Heart left ventricle (tissue), 16 donors: ENCODE measurements around the gene NECTIN2. TPM values are rescaled to one million over a fixed set of nuclear protein-coding genes. Genes with fewer than 3 reads are reported as not detected.
A peak's percentile ranks its signal among the peaks of the same experiment; 100 is the strongest.
"Not testable (repeated sequence)": the region's sequence is repeated elsewhere in the genome, so short reads cannot be mapped to it uniquely, and the experiment has no call there.

Source experiments
- ATAC-seq, 4 donors: fragments of 200-7000 bp; cut with Tn5 transposase; one replicate each; pipeline ENCODE4 v1.9.1; 2020 to 2022; ENCODE audit warnings: moderate library complexity in 4 of 4, mild to moderate bottlenecking in 3 of 4, moderate number of reproducible peaks in 1 of 4
- DNase-seq, 5 donors: peaks; one replicate each; pipeline ENCODE4 v3.0.0-alpha.2; 2020
- H3K27ac ChIP-seq, 12 donors: fragments of 200-600 bp; sonication (generic) in 4 of 12; one replicate each; pipeline versions ENCODE4 v1.5.0 to v1.8.0; 2016 to 2022; ENCODE audit warnings: mild to moderate bottlenecking in 2 of 12
- H3K27me3 ChIP-seq, 9 donors: fragments of 200-600 bp; sonication (generic) in 2 of 9; one replicate each; pipeline versions ENCODE4 v1.5.1 to v1.8.0; 2016 to 2022; ENCODE audit warnings: mild to moderate bottlenecking in 3 of 9
- H3K36me3 ChIP-seq, 9 donors: fragments of 200-600 bp; sonication (generic) in 2 of 9; one replicate each; pipeline versions ENCODE4 v1.5.0 to v1.8.0; 2018 to 2022; ENCODE audit warnings: mild to moderate bottlenecking in 2 of 9
- H3K4me1 ChIP-seq, 12 donors: fragments of 200-600 bp; sonication (generic) in 4 of 12; one replicate each; pipeline versions ENCODE4 v1.5.0 to v1.8.0; 2016 to 2022; ENCODE audit warnings: mild to moderate bottlenecking in 3 of 12
- H3K4me3 ChIP-seq, 12 donors: fragments of 200-600 bp; sonication (generic) in 4 of 12; one replicate each; pipeline versions ENCODE4 v1.5.0 to v1.8.0; 2017 to 2022; ENCODE audit warnings: mild to moderate bottlenecking in 9 of 12, moderate library complexity in 4 of 12
- H3K9me3 ChIP-seq, 12 donors: fragments of 200-600 bp; sonication (generic) in 4 of 12; one replicate each; pipeline versions ENCODE4 v1.5.0 to v1.8.0; 2016 to 2022; ENCODE audit warnings: mild to moderate bottlenecking in 1 of 12
- POLR2A ChIP-seq, 2 donors: fragments of 450-650 bp; IDR thresholded peaks; one replicate each; pipeline ENCODE4 v1.6.1; 2017; ENCODE audit warnings: antibody characterized with exemption in 2 of 2, mild to moderate bottlenecking in 2 of 2, moderate library complexity in 2 of 2
- whole genome bisulfite sequencing, 4 donors: extraction: QIAGEN DNeasy Blood & Tissue Kit in 2 of 4; methylation state at CpG; one replicate each; pipeline versions ENCODE4 v1.1.5 to v1.1.7; 2013 to 2018; 5-methylcytosine and 5-hydroxymethylcytosine counted together
- intact Hi-C, 10 donors: fragments of 100-400 bp; cut with DNase I; formaldehyde crosslinking; loops; one replicate each; pipeline versions ENCODE4 v1.11.1 to v1.14.2; 2022
- polyA plus RNA-seq, 2 donors: library from polyadenylated mRNA; stranded (reverse); fragments of 200-250 nt; gene quantifications; one replicate each; pipeline ENCODE4 v1.2.3, GENCODE V29; 2013
- total RNA-seq, 9 donors: library from RNA; depleted of rRNA in 2 of 9; stranded (reverse); fragments of >200 nt in 2 of 9; fragmentation: NEBNext Ultra II Directional in 3 of 9; extraction: Animal tissue kit (Norgen Biotek cat#: 25700) in 3 of 9; gene quantifications; one replicate each; pipeline versions ENCODE4 v1.1.0 to v1.2.4, GENCODE V29; 2016 to 2023
- TF ChIP-seq, protein P1 (sequence below), 12 donors: fragments of 200-600 bp; sonication (generic) in 4 of 12; IDR thresholded peaks; one replicate each; pipeline versions ENCODE4 v1.5.0 to v1.8.0; 2018 to 2022; ENCODE audit warnings: antibody characterized with exemption in 12 of 12, mild to moderate bottlenecking in 5 of 12
- donor health status: ischemic (EF 13 %, LVEDD 7.1; RV severe dilation, severe dysfunction).
- donor health status: healthy with polysubstance abuse.
- donor health status: DM: no; HTN: yes; CAD: no.
- donor health status: DM: no; HTN: no; CAD: no.
- donor health status: ischemic (EF 25% LVEDD 6.9; RV normal size, moderate dysfunction).
- donor health status: ischemic (EF 25% LVEDD 5.7; RV mildly dilated, moderate dysfunction).
- donor health status: healthy.
- donor health status: DM: yes; HTN: yes; CAD: no.
- donor health status: ischemic (EF 35%, LVEDD 5.7; RV mildly dilated, moderate dysfunction).
- donor health status: nonischemic (EF 11% LVEDD 7.7; RV severe dilation, severe dysfunction).
- donor health status: DM: yes; HTN: yes; CAD: no.
- donor health status: PGD.
- donor health status: ischemic (EF 29% LVEDD 5.4; RV normal size, mild dysfunction).
- donor health status: nonischemic (EF 23%, LVEDD 6.1; RV moderate dilation, normal function).

NECTIN2 gene
- total and polyA plus RNA-seq, 11 donors, result 37.0 to 99.6 (median 57.6) TPM

DNA sequence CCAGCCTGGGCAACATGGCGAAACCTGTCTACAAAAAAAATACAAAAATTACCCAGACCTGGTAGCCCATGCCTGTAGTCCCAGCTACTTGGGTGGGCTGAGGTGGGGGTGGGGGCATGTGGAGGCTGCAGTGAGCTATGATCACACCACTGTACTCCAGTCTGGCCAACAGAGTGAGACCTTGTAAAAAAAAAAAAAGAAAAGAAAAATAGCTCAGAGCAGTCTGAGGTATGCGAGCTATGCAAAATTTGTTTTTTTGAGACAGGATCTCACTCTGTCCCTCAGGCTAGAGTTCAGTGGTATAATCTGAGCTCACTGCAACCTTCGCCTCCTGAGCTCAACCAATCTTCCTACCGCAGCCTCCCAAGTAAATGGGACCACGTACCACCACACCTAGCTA, 37.8 kb downstream of the NECTIN2 start:
- WGBS, 4 donors, result 94 to 96% (median 95%) methylated on average over 5 of the region's 5 CpGs
- no peak for DNase-seq
- peaks cover 0 to 5% (median 0%) of the 10 kb centered on the region in 12 donors for H3K4me1 ChIP-seq
- intact Hi-C loops, result no loop called here
- no peak overlapping the region for H3K4me3 ChIP-seq
- H3K27ac ChIP-seq, result no peak overlapping the region
- TF ChIP-seq, protein P1, sequence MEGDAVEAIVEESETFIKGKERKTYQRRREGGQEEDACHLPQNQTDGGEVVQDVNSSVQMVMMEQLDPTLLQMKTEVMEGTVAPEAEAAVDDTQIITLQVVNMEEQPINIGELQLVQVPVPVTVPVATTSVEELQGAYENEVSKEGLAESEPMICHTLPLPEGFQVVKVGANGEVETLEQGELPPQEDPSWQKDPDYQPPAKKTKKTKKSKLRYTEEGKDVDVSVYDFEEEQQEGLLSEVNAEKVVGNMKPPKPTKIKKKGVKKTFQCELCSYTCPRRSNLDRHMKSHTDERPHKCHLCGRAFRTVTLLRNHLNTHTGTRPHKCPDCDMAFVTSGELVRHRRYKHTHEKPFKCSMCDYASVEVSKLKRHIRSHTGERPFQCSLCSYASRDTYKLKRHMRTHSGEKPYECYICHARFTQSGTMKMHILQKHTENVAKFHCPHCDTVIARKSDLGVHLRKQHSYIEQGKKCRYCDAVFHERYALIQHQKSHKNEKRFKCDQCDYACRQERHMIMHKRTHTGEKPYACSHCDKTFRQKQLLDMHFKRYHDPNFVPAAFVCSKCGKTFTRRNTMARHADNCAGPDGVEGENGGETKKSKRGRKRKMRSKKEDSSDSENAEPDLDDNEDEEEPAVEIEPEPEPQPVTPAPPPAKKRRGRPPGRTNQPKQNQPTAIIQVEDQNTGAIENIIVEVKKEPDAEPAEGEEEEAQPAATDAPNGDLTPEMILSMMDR (IDR thresholded peaks at IDR 0.05), result no peak
- no peak for TF ChIP-seq POLR2A (IDR thresholded peaks at IDR 0.05)
- H3K36me3 ChIP-seq, result peaks cover 0 to 68% (median 50%) of the 10 kb centered on the region in 9 donors
- no peaks in the 10 kb centered on the region for H3K9me3 ChIP-seq
- no peaks in the 10 kb centered on the region for H3K27me3 ChIP-seq
- no peak for ATAC-seq

DNA sequence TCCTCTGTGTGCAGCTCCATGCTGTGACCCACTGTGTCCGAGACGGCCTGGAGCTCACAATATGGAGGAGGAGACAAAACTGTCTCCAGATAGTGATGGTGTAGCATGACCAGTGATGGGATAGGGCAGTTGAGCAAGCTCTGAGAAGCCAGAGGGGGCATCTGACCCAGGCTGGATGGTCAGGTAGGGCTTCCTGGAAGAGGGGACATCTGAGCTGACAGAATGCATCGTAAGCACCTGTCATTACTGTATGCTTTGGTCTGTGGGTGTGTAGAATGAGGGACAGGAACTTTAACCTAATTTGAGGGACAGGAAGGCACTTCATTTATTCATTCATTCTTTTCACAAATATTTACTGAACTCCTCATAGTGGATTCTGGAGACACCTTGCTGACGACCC, 38.5 kb downstream of the NECTIN2 start:
- no peaks in the 10 kb centered on the region for H3K9me3 ChIP-seq
- intact Hi-C loops, result no loop called here
- H3K4me1 ChIP-seq, result peaks cover 0 to 6% (median 3%) of the 10 kb centered on the region in 12 donors
- ATAC-seq (no peak), DNase-seq (peak in 1 of 5 donors; percentile 7)
- H3K27me3 ChIP-seq, result no peaks in the 10 kb centered on the region
- 88 to 97% (median 95%) methylated on average over 4 of the region's 4 CpGs for WGBS, 4 donors
- no peak overlapping the region for H3K4me3 ChIP-seq
- TF ChIP-seq, protein P1 (IDR thresholded peaks at IDR 0.05), result no peak
- no peak for TF ChIP-seq POLR2A (IDR thresholded peaks at IDR 0.05)
- H3K27ac ChIP-seq, result no peak overlapping the region
- peaks cover 0 to 62% (median 49%) of the 10 kb centered on the region in 9 donors for H3K36me3 ChIP-seq

DNA sequence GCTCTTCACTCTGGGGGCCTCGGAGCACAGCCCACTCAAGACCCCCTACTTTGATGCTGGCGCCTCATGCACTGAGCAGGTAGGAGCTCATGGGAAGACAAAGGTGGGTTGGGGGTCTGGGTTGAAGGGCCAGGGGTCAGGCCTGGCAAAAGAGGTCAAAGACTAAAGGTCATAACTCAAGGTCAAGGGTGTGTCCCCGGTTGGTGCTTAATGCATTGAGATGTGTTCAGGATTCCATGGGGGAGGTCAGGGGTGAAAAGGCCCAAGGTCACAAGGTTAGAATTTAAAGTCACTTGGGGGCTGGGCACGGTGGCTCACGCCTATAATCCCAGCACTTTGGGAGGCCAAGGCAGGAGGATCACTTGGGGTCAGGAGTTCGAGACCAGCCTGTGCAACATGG, 40.0 kb downstream of the NECTIN2 start:
- Histone ChIP-seq H3K4me1 (peaks cover 0 to 12% (median 9%) of the 10 kb centered on the region in 12 donors), H3K9me3 (no peaks in the 10 kb centered on the region), H3K36me3 (peaks cover 0 to 57% (median 48%) of the 10 kb centered on the region in 9 donors), H3K4me3 (no peak overlapping the region), H3K27ac (no peak overlapping the region), H3K27me3 (no peaks in the 10 kb centered on the region)
- TF ChIP-seq POLR2A (IDR thresholded peaks at IDR 0.05), result no peak
- TF ChIP-seq, protein P1 (IDR thresholded peaks at IDR 0.05), result no peak
- ATAC-seq (no peak), DNase-seq (no peak)
- intact Hi-C loops, result no loop called here
- 92 to 96% (median 95%) methylated on average over 4 to 6 of the region's 6 CpGs for WGBS, 4 donors

- ATAC-seq, result no peak
- Histone ChIP-seq H3K9me3 (no peaks in the 10 kb centered on the region), H3K36me3 (peaks cover 0 to 57% (median 49%) of the 10 kb centered on the region in 9 donors), H3K27ac (no peak overlapping the region), H3K4me3 (no peak overlapping the region), H3K4me1 (peaks cover 0 to 23% (median 19%) of the 10 kb centered on the region in 12 donors), H3K27me3 (no peaks in the 10 kb centered on the region)
- WGBS, 4 donors, result 91 to 97% (median 92%) methylated on average over 4 of the region's 4 CpGs
- no peak for DNase-seq
- intact Hi-C loops, result no loop called here
- TF ChIP-seq POLR2A (IDR thresholded peaks at IDR 0.05), result no peak
- TF ChIP-seq, protein P1 (IDR thresholded peaks at IDR 0.05), result no peak
These were observed 41.6 kb downstream of the NECTIN2 start for GRCh38 chr19:44887648-44888047.

GRCh38 chr19:44888335-44888734, 42.2 kb downstream of the NECTIN2 start:
- H3K9me3 ChIP-seq, H3K27ac ChIP-seq, ATAC-seq, DNase-seq, H3K27me3 ChIP-seq, intact Hi-C loops, H3K4me3 ChIP-seq: not testable (repeated sequence)
- WGBS, 4 donors, result 83 to 93% (median 90%) methylated on average over 4 to 5 of the region's 5 CpGs
- Histone ChIP-seq H3K36me3 (peaks cover 0 to 59% (median 52%) of the 10 kb centered on the region in 9 donors), H3K4me1 (peaks cover 0 to 30% (median 21%) of the 10 kb centered on the region in 12 donors)
